Neural cell (in vitro differentiated cells): ENCODE measurements around the gene TRPM1.

Experiments
- CTCF ChIP-seq: fragments of 450-650 bp; IDR thresholded peaks from 2 replicates; pipeline ENCODE4 v1.5.1; 2014; ENCODE audit warnings: antibody characterized with exemption, mild to moderate bottlenecking, moderate library complexity; ENCODE audit not compliant: poor library complexity, severe bottlenecking
- EP300 ChIP-seq: fragments of 450-650 bp; conservative IDR thresholded peaks from 2 replicates; pipeline ENCODE4 v1.6.1; 2014; ENCODE audit warnings: antibody characterized with exemption, mild to moderate bottlenecking, moderate library complexity; ENCODE audit not compliant: poor library complexity, severe bottlenecking
- EZH2 ChIP-seq: fragments of 200-600, 300-800 bp; shearing (Covaris generic), sonication (generic); IDR thresholded peaks from 2 replicates; pipeline ENCODE4 v1.6.1; 2014; ENCODE audit warnings: antibody characterized with exemption, low read length, borderline replicate concordance, mild to moderate bottlenecking; ENCODE audit not compliant: insufficient read depth, poor library complexity, severe bottlenecking
- POLR2AphosphoS5 ChIP-seq: IDR thresholded peaks from 2 replicates; pipeline ENCODE4 v1.6.1; 2012
- RAD21 ChIP-seq: fragments of 450-650 bp; conservative IDR thresholded peaks from 2 replicates; pipeline ENCODE4 v1.6.1; 2014; ENCODE audit warnings: antibody characterized with exemption, mild to moderate bottlenecking, moderate library complexity
- SMC3 ChIP-seq: fragments of 450-650 bp; conservative IDR thresholded peaks from 2 replicates; pipeline ENCODE4 v1.6.1; 2014; ENCODE audit warnings: antibody characterized with exemption, mild to moderate bottlenecking, moderate library complexity; ENCODE audit not compliant: poor library complexity
- TAF1 ChIP-seq: IDR thresholded peaks from 2 replicates; pipeline ENCODE4 v1.6.1; 2012; ENCODE audit warnings: low read depth
- TF ChIP-seq, protein P1 (sequence below): IDR thresholded peaks from 2 replicates; pipeline ENCODE4 v1.6.1; 2012; ENCODE audit warnings: borderline replicate concordance

DNA sequence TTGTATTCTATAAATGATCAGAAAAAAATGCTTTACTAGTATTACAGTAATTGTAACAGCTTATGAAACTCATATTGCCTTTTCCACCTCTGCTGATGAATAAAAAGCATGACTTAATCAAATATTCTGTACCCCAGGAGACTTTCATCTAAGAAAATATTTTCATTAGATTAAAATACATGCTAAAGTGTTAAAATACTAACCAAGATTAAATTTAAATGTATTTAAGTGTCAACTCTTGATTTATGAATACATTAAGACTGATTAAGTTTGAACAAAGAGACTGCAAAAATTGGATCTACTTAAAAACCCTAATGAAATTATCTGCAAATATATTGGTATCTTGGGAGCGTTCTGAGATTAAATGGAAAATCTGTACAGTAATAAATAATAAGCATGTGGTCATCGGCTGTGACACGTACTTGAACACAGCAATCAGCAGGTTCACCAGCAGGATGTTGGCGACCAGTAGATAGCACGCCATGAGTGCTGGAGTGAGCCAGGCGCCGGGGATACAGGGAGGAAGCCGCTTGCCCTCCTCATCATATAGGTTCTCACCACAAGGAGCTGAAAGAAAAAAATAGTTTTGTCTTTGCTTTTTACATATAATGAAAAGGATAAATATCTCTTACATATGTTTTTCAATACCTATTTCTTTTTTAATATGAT lies 73.5 kb downstream of the TRPM1 start:
- TF ChIP-seq SMC3 = no peak
- no peak for TF ChIP-seq CTCF
- no peak for TF ChIP-seq RAD21
- TF ChIP-seq POLR2AphosphoS5 = no peak
- TF ChIP-seq EP300 = no peak
- no peak for TF ChIP-seq TAF1
- TF ChIP-seq EZH2 = no peak
- TF ChIP-seq, protein P1, sequence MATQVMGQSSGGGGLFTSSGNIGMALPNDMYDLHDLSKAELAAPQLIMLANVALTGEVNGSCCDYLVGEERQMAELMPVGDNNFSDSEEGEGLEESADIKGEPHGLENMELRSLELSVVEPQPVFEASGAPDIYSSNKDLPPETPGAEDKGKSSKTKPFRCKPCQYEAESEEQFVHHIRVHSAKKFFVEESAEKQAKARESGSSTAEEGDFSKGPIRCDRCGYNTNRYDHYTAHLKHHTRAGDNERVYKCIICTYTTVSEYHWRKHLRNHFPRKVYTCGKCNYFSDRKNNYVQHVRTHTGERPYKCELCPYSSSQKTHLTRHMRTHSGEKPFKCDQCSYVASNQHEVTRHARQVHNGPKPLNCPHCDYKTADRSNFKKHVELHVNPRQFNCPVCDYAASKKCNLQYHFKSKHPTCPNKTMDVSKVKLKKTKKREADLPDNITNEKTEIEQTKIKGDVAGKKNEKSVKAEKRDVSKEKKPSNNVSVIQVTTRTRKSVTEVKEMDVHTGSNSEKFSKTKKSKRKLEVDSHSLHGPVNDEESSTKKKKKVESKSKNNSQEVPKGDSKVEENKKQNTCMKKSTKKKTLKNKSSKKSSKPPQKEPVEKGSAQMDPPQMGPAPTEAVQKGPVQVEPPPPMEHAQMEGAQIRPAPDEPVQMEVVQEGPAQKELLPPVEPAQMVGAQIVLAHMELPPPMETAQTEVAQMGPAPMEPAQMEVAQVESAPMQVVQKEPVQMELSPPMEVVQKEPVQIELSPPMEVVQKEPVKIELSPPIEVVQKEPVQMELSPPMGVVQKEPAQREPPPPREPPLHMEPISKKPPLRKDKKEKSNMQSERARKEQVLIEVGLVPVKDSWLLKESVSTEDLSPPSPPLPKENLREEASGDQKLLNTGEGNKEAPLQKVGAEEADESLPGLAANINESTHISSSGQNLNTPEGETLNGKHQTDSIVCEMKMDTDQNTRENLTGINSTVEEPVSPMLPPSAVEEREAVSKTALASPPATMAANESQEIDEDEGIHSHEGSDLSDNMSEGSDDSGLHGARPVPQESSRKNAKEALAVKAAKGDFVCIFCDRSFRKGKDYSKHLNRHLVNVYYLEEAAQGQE = no peak
